B cell (primary cell): Measurements from ENCODE around the gene RTL5. TPM values are rescaled to one million over a fixed set of nuclear protein-coding genes. Genes with fewer than 3 reads are reported as not detected.

ENCODE experiments used
- ATAC-seq: fragments of 200-7000 bp; cut with Tn5 transposase; one replicate; pipeline ENCODE4 v1.10.0; 2021; ENCODE audit warnings: low read depth, mild to moderate bottlenecking, moderate number of reproducible peaks, moderate library complexity
- CTCF ChIA-PET: fragments of 350-600 bp; sonication (Branson Sonifier 250); formaldehyde crosslinking; loops from one replicate; lab custom pipeline; 2021; ENCODE audit warnings: antibody characterized with exemption, inconsistent platforms; lab: Charles Lee
- POLR2A ChIA-PET: fragments of 350-600 bp; sonication (Branson Sonifier 250); formaldehyde crosslinking; loops from one replicate; lab custom pipeline; 2021; ENCODE audit warnings: antibody characterized with exemption; lab: Charles Lee
- DNase-seq: peaks from one replicate; pipeline ENCODE4 v3.0.0; 2013
- H2AFZ ChIP-seq: 2 replicates; pipeline ENCODE4 v1.6.1; 2012; ENCODE audit warnings: mild to moderate bottlenecking, low read depth, low read length; ENCODE audit not compliant: insufficient read depth, poor library complexity, severe bottlenecking
- H3K27ac ChIP-seq, 2 donors: 1 replicate in 1 of 2; 2 replicates in 1 of 2; pipeline ENCODE4 v1.5.1; 2012 to 2013; ENCODE audit warnings: low read length in 2 of 2, mild to moderate bottlenecking in 2 of 2, moderate library complexity in 1 of 2
- H3K27me3 ChIP-seq, 4 experiments: fragments of 200-600 bp in 1 of 4; sonication (generic) in 1 of 4; replicated peaks in 1 of 4; 1 replicate in 2 of 4; 2 replicates in 2 of 4; pipeline versions ENCODE4 v1.6.1 to v1.7.0; 2013 to 2016; ENCODE audit warnings: low read length in 3 of 4, mild to moderate bottlenecking in 2 of 4, mixed read lengths in 1 of 4, moderate library complexity in 1 of 4; ENCODE audit not compliant: insufficient read depth in 4 of 4, control insufficient read depth in 3 of 4; ENCODE audit errors: control extremely low read depth in 1 of 4
- H3K36me3 ChIP-seq, 2 experiments: replicated peaks in 1 of 2; 1 replicate in 1 of 2; 2 replicates in 1 of 2; pipeline versions ENCODE4 v1.6.1 to v1.7.1; 2013; ENCODE audit warnings: low read length in 1 of 2; ENCODE audit not compliant: insufficient read depth in 2 of 2, control insufficient read depth in 1 of 2; ENCODE audit errors: control extremely low read depth in 1 of 2, extremely low read depth in 1 of 2
- H3K4me1 ChIP-seq, 2 donors: fragments of 200-600 bp in 1 of 2; sonication (generic) in 1 of 2; 1 replicate in 1 of 2; 2 replicates in 1 of 2; pipeline versions ENCODE4 v1.5.1 to v1.6.1; 2013 to 2017; ENCODE audit warnings: low read length in 2 of 2; ENCODE audit not compliant: control insufficient read depth in 2 of 2, insufficient read depth in 2 of 2
- H3K4me2 ChIP-seq: replicated peaks from 2 replicates; pipeline ENCODE3; 2012; ENCODE audit warnings: mild to moderate bottlenecking, low read depth, low read length; ENCODE audit not compliant: poor library complexity, severe bottlenecking
- H3K4me3 ChIP-seq, 5 experiments: fragments of 200-600 bp in 1 of 5; sonication (generic) in 1 of 5; 1 replicate in 3 of 5; 2 replicates in 2 of 5; pipeline versions ENCODE4 v1.5.1 to v1.7.0; 2011 to 2016; ENCODE audit warnings: low read length in 4 of 5, mild to moderate bottlenecking in 4 of 5, low read depth in 2 of 5, control low read depth in 1 of 5, moderate library complexity in 1 of 5; ENCODE audit not compliant: insufficient read depth in 1 of 5; ENCODE audit errors: control extremely low read depth in 1 of 5, extremely low read depth in 1 of 5
- H3K79me2 ChIP-seq: fragments of 200-600 bp; sonication (generic); one replicate; pipeline ENCODE4 v1.6.0; 2016; ENCODE audit warnings: low read length; ENCODE audit not compliant: control insufficient read depth, insufficient read depth
- H3K9ac ChIP-seq: fragments of 200-600 bp; sonication (generic); 2 replicates; pipeline ENCODE4 v1.6.1; 2017; ENCODE audit warnings: mild to moderate bottlenecking, low read length, moderate library complexity
- H3K9me3 ChIP-seq, 3 donors: one replicate each; pipeline versions ENCODE4 v1.6.1 to v1.7.1; 2013; ENCODE audit warnings: low read length in 2 of 3; ENCODE audit not compliant: control insufficient read depth in 2 of 3, insufficient read depth in 1 of 3; ENCODE audit errors: control extremely low read depth in 1 of 3
- H4K20me1 ChIP-seq: 2 replicates; pipeline ENCODE4 v1.6.0; 2012; ENCODE audit warnings: mild to moderate bottlenecking, low read length; ENCODE audit not compliant: insufficient read depth, control insufficient read depth, poor library complexity, severe bottlenecking
- H3K27ac Mint-ChIP-seq: one replicate; pipeline ENCODE4 v1.8.0; 2021; ENCODE audit warnings: mixed read lengths
- H3K27me3 Mint-ChIP-seq: one replicate; pipeline ENCODE4 v1.8.0; 2021; ENCODE audit warnings: mixed read lengths
- H3K4me1 Mint-ChIP-seq: one replicate; pipeline ENCODE4 v1.8.0; 2021; ENCODE audit warnings: mixed read lengths
- H3K4me3 Mint-ChIP-seq: one replicate; pipeline ENCODE4 v1.8.0; 2021; ENCODE audit warnings: mixed read lengths
- H3K9me3 Mint-ChIP-seq: one replicate; pipeline ENCODE4 v1.8.0; 2022; ENCODE audit warnings: mixed read lengths; ENCODE audit not compliant: insufficient read depth
- EZH2 ChIP-seq: IDR thresholded peaks from 2 replicates; pipeline ENCODE4 v1.6.1; 2012; ENCODE audit warnings: borderline replicate concordance, low read depth, mild to moderate bottlenecking, moderate library complexity, low read length; ENCODE audit not compliant: insufficient read depth, poor library complexity, severe bottlenecking
- WGBS: methylation state at CpG from one replicate; pipeline ENCODE4 v1.1.5; 2013; ENCODE audit warnings: missing lambda C conversion rate; ENCODE audit not compliant: insufficient coverage; 5-methylcytosine and 5-hydroxymethylcytosine counted together
- intact Hi-C: fragments of 100-400 bp; cut with micrococcal nuclease; formaldehyde crosslinking; loops from one replicate; pipeline ENCODE4 v1.10.0; 2022
- polyA plus RNA-seq: library from polyadenylated mRNA; depleted of rRNA; stranded (reverse); fragments of >200 nt; gene quantifications from 2 replicates; pipeline ENCODE4 v1.2.3, GENCODE V29; 2012
- total RNA-seq, 2 donors: library from RNA; stranded (reverse); fragments of 120-200 nt in 1 of 2; gene quantifications; 1 replicate in 1 of 2; 2 replicates in 1 of 2; pipeline versions ENCODE4 v1.2.3 to v1.2.4, GENCODE V29; 2013 to 2022
- TF ChIP-seq, protein P1 (sequence below): fragments of 200-600 bp; IDR thresholded peaks from one replicate; pipeline ENCODE4 v1.8.0; 2022; ENCODE audit warnings: antibody characterized with exemption, mild to moderate bottlenecking

The RTL5 gene
- total and polyA plus RNA-seq, 2 donors (not counting 1 experiment from before 2014, with no cell fraction given) = 1.0 to 22.4 TPM

GRCh38 chrX:72088761-72089160, 43.0 kb downstream of the RTL5 start:
- intact Hi-C loops = no loop called here
- no peak overlapping the region for H3K9ac ChIP-seq
- no peak for TF ChIP-seq EZH2
- TF ChIP-seq, protein P1, sequence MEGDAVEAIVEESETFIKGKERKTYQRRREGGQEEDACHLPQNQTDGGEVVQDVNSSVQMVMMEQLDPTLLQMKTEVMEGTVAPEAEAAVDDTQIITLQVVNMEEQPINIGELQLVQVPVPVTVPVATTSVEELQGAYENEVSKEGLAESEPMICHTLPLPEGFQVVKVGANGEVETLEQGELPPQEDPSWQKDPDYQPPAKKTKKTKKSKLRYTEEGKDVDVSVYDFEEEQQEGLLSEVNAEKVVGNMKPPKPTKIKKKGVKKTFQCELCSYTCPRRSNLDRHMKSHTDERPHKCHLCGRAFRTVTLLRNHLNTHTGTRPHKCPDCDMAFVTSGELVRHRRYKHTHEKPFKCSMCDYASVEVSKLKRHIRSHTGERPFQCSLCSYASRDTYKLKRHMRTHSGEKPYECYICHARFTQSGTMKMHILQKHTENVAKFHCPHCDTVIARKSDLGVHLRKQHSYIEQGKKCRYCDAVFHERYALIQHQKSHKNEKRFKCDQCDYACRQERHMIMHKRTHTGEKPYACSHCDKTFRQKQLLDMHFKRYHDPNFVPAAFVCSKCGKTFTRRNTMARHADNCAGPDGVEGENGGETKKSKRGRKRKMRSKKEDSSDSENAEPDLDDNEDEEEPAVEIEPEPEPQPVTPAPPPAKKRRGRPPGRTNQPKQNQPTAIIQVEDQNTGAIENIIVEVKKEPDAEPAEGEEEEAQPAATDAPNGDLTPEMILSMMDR = no peak
- H3K27me3 ChIP-seq = no peaks in the 10 kb centered on the region
- ATAC-seq (no peak), DNase-seq (no peak)
- H3K4me1 ChIP-seq = no peaks in the 10 kb centered on the region
- H2AFZ ChIP-seq = no peak overlapping the region
- H3K4me2 ChIP-seq = no peak overlapping the region
- H3K79me2 ChIP-seq = no peaks in the 10 kb centered on the region
- Mint-ChIP-seq H3K4me1 (no peaks in the 10 kb centered on the region), H3K27ac (no peak overlapping the region), H3K4me3 (no peak overlapping the region), H3K9me3 (no peaks in the 10 kb centered on the region), H3K27me3 (peaks cover 3% of the 10 kb centered on the region)
- CTCF ChIA-PET = no interaction called here
- 100% methylated on average over 3 of the region's 6 CpGs for WGBS
- no peak overlapping the region for H3K27ac ChIP-seq
- H3K4me3 ChIP-seq = no peak overlapping the region
- no peaks in the 10 kb centered on the region for H4K20me1 ChIP-seq
- POLR2A ChIA-PET = no interaction called here
- no peaks in the 10 kb centered on the region for H3K36me3 ChIP-seq
- no peaks in the 10 kb centered on the region for H3K9me3 ChIP-seq

DNA sequence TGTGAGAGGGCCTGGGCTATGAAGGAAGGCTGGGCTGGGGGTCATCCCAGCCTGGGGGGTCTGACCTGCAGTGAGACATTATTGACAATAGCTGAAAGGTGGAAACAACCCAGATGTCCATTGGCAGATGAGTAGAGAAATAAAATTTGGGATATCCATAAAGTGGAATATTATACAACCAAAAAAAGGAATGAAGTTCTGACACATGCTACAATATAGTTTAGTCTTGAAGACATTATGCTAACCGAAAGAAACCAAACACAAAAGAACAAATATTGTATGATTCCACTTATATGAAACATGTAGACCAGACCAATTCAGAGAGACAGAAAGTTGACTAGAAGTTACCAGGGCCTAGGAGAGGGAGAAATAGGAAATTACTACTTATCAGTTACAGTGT, 44.7 kb downstream of the RTL5 start:
- H2AFZ ChIP-seq = no peak overlapping the region
- no peak overlapping the region for H3K27ac ChIP-seq
- no peak overlapping the region for H3K4me3 ChIP-seq
- no peak overlapping the region for H3K4me2 ChIP-seq
- TF ChIP-seq, protein P1 = no peak
- TF ChIP-seq EZH2 = no peak
- POLR2A ChIA-PET = no interaction called here
- Mint-ChIP-seq H3K4me1 (no peaks in the 10 kb centered on the region), H3K27ac (no peak overlapping the region), H3K9me3 (no peaks in the 10 kb centered on the region), H3K4me3 (no peak overlapping the region), H3K27me3 (peaks cover 3% of the 10 kb centered on the region)
- no peaks in the 10 kb centered on the region for H3K9me3 ChIP-seq
- intact Hi-C loops = no loop called here
- CTCF ChIA-PET = no interaction called here
- H3K36me3 ChIP-seq = no peaks in the 10 kb centered on the region
- H4K20me1 ChIP-seq = no peaks in the 10 kb centered on the region
- no peaks in the 10 kb centered on the region for H3K4me1 ChIP-seq
- no CpG with 5 or more reads among the region's 1 CpG for WGBS
- no peaks in the 10 kb centered on the region for H3K79me2 ChIP-seq
- no peak for DNase-seq
- no peaks in the 10 kb centered on the region for H3K27me3 ChIP-seq
- no peak for ATAC-seq
- no peak overlapping the region for H3K9ac ChIP-seq
